ENCODE measurements around the gene KRTDAP. TPM values are rescaled to one million over a fixed set of nuclear protein-coding genes. Genes with fewer than 3 reads are reported as not detected.
A peak's percentile ranks its signal among the peaks of the same experiment; 100 is the strongest.

The KRTDAP gene
- total RNA-seq, 1 experiment from 2014 or later: not detected

GRCh38 chr19:35486268-35486708 lies 4.0 kb downstream of the KRTDAP start:
- Mint-ChIP-seq H3K27me3 (ENCODE audit: insufficient read depth, unreplicated experiment) (no peaks in the 10 kb centered on the region), H3K4me1 (ENCODE audit: low read depth, unreplicated experiment) (peaks cover 25% of the 10 kb centered on the region), H3K9me3 (ENCODE audit: unreplicated experiment) (no peaks in the 10 kb centered on the region), H3K27ac (ENCODE audit: unreplicated experiment) (peak overlapping the region; percentile 16), H3K4me3 (ENCODE audit: unreplicated experiment) (peak overlapping the region; percentile 40), H3K36me3 (ENCODE audit: insufficient read depth, unreplicated experiment) (peaks cover 6% of the 10 kb centered on the region)
- no peaks in the 10 kb centered on the region for H3K27me3 ChIP-seq (replicated peaks; ENCODE audit: control insufficient read depth, insufficient read depth, low read length)
- no TSS peak for BruUV-seq (replicated peaks)
- intact Hi-C loops (cut with micrococcal nuclease; ENCODE audit: unreplicated experiment): no loop called here
- peaks cover 34% of the 10 kb centered on the region for H3K4me1 ChIP-seq
- H3K36me3 ChIP-seq (ENCODE audit: control insufficient read depth, insufficient read depth, low read length): no peaks in the 10 kb centered on the region
- H3K9me3 ChIP-seq: no peaks in the 10 kb centered on the region
- peak in 1 of 2 experiments; percentile 50 for DNase-seq
- POLR2A ChIA-PET: interaction anchor here (0.9 to 1.8 kb wide), 3 partner anchors 9 to 27 kb away, joined by 5 to 8 read pairs (median 6); no protein-coding TSS in a partner anchor
- no peak overlapping the region for H3K4me3 ChIP-seq (ENCODE audit: low read depth, low read length)
- CTCF ChIA-PET: interaction anchor here (0.8 to 2.0 kb wide), 10 partner anchors 9 to 179 kb away, joined by 3 to 29 read pairs (median 4); no protein-coding TSS in a partner anchor
- TF ChIP-seq CTCF (IDR thresholded peaks at IDR 0.05; ENCODE audit: insufficient read depth in 1 of 2, low read depth in 1 of 2, low read length in 1 of 2, severe bottlenecking in 1 of 2, unreplicated experiment in 1 of 2): no peak

DNA sequence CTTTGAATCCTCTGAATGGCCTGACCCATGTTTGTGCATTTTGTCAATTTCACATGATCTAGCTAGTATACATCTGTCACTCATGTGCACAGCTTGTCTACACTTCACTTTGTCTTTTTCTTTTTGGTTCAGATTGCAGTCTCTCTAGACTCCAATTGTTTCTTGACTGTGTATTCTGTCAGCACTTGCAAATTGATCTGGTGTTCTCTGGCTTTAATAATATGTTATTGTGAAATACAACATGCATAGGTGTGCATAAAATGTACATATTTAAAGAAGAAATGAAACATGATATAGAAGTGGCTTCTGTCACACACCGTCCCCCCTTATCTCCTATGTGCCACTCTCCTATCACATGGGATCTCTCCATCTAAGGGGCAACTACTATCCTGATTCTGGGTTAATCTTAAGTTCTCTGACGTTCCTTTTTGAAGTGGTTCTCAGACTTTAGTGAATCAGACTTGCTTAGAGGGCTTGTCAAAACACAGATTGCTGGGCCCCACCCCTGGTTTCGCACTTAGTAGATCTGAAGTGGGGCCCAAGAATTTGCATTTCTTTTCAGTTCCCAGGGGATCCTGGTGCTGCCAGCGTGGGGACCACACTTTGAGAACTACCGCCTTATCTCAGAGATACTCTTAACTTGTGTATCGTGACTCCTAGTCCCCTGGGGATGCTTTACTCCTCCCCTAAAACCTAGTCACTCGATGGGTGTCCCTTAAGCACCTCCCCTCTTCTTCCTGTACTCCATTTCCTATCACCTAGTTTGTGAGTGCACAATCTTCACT lies 5.8 kb downstream of the KRTDAP start:
- DNase-seq: no peak
- Mint-ChIP-seq H3K4me1 (ENCODE audit: low read depth, unreplicated experiment) (peaks cover 25% of the 10 kb centered on the region), H3K36me3 (ENCODE audit: insufficient read depth, unreplicated experiment) (peaks cover 6% of the 10 kb centered on the region), H3K27ac (ENCODE audit: unreplicated experiment) (no peak overlapping the region), H3K27me3 (ENCODE audit: insufficient read depth, unreplicated experiment) (no peaks in the 10 kb centered on the region), H3K9me3 (ENCODE audit: unreplicated experiment) (no peaks in the 10 kb centered on the region), H3K4me3 (ENCODE audit: unreplicated experiment) (no peak overlapping the region)
- Histone ChIP-seq H3K9me3 (no peaks in the 10 kb centered on the region), H3K36me3 (ENCODE audit: control insufficient read depth, insufficient read depth, low read length) (no peaks in the 10 kb centered on the region), H3K27me3 (replicated peaks; ENCODE audit: control insufficient read depth, insufficient read depth, low read length) (no peaks in the 10 kb centered on the region), H3K4me3 (ENCODE audit: low read depth, low read length) (no peak overlapping the region), H3K4me1 (peaks cover 34% of the 10 kb centered on the region)
- no peak for TF ChIP-seq CTCF (IDR thresholded peaks at IDR 0.05; ENCODE audit: insufficient read depth in 1 of 2, low read depth in 1 of 2, low read length in 1 of 2, severe bottlenecking in 1 of 2, unreplicated experiment in 1 of 2)
- intact Hi-C loops (cut with micrococcal nuclease; ENCODE audit: unreplicated experiment): no loop called here
- ChIA-PET CTCF (no interaction called here), POLR2A (no interaction called here)
- BruUV-seq (replicated peaks): no TSS peak

GRCh38 chr19:35483089-35483488 lies 7.2 kb downstream of the KRTDAP start:
- peaks cover 6% of the 10 kb centered on the region for H3K36me3 Mint-ChIP-seq (ENCODE audit: insufficient read depth, unreplicated experiment)
- no peak for TF ChIP-seq CTCF (IDR thresholded peaks at IDR 0.05; ENCODE audit: insufficient read depth in 1 of 2, low read depth in 1 of 2, low read length in 1 of 2, severe bottlenecking in 1 of 2, unreplicated experiment in 1 of 2)
- H3K4me3 Mint-ChIP-seq (ENCODE audit: unreplicated experiment): no peak overlapping the region
- intact Hi-C loops (cut with micrococcal nuclease; ENCODE audit: unreplicated experiment): no loop called here
- Histone ChIP-seq H3K27me3 (replicated peaks; ENCODE audit: control insufficient read depth, insufficient read depth, low read length) (no peaks in the 10 kb centered on the region), H3K9me3 (no peaks in the 10 kb centered on the region), H3K4me1 (peaks cover 34% of the 10 kb centered on the region), H3K4me3 (ENCODE audit: low read depth, low read length) (no peak overlapping the region), H3K36me3 (ENCODE audit: control insufficient read depth, insufficient read depth, low read length) (no peaks in the 10 kb centered on the region)
- ChIA-PET POLR2A (no interaction called here), CTCF (no interaction called here)
- no peaks in the 10 kb centered on the region for H3K9me3 Mint-ChIP-seq (ENCODE audit: unreplicated experiment)
- no peak overlapping the region for H3K27ac Mint-ChIP-seq (ENCODE audit: unreplicated experiment)
- no TSS peak for BruUV-seq (replicated peaks)
- peaks cover 30% of the 10 kb centered on the region for H3K4me1 Mint-ChIP-seq (ENCODE audit: low read depth, unreplicated experiment)
- no peaks in the 10 kb centered on the region for H3K27me3 Mint-ChIP-seq (ENCODE audit: insufficient read depth, unreplicated experiment)
- DNase-seq: no peak
